IMR-90 (cell line): ENCODE data around the gene PPP1R13B. TPM values are rescaled to one million over a fixed set of nuclear protein-coding genes. Genes with fewer than 3 reads are reported as not detected.
A peak's percentile ranks its signal among the peaks of the same experiment; 100 is the strongest.

Experiments
- ATAC-seq: fragments of 200-7000 bp; cut with Tn5 transposase; 2 replicates; pipeline ENCODE4 v1.9.1; 2020; ENCODE audit warnings: low read depth, mild to moderate bottlenecking, moderate library complexity
- BruUV-seq: library from RNA; stranded (reverse); fragments of 400-500 nt; replicated peaks from 2 replicates; lab custom pipeline; 2021; lab: Mats Ljungman, UMichigan
- CTCF ChIA-PET: fragments of 300-600 bp; formaldehyde crosslinking; extraction: SDS; loops from one replicate; lab custom pipeline; 2021; ENCODE audit warnings: antibody characterized with exemption; lab: Yijun Ruan, JAX
- POLR2A ChIA-PET: fragments of 300-600 bp; sonication (Branson Sonifier 250); formaldehyde crosslinking; loops from one replicate; lab custom pipeline; 2022; ENCODE audit warnings: antibody characterized with exemption; ENCODE audit not compliant: unreplicated experiment; lab: Charles Lee
- DNase-seq: peaks from one replicate; pipeline ENCODE4 v3.0.0; 2013
- H2AFZ ChIP-seq: replicated peaks from 2 replicates; pipeline ENCODE3; 2013; ENCODE audit warnings: low read length, mild to moderate bottlenecking; ENCODE audit not compliant: poor library complexity
- H2AK5ac ChIP-seq: 2 replicates; pipeline ENCODE4 v1.6.1; 2013; ENCODE audit warnings: low read depth, low read length, inconsistent platforms
- H2AK9ac ChIP-seq: replicated peaks from 2 replicates; pipeline ENCODE3; 2013; ENCODE audit warnings: mild to moderate bottlenecking, low read depth, low read length, moderate library complexity; ENCODE audit not compliant: poor library complexity
- H2BK120ac ChIP-seq: 2 replicates; pipeline ENCODE4 v1.6.1; 2013; ENCODE audit warnings: low read depth, low read length, inconsistent platforms
- H2BK15ac ChIP-seq: 3 replicates; pipeline ENCODE4 v1.6.1; 2013; ENCODE audit warnings: low read depth, low read length, inconsistent platforms
- H2BK20ac ChIP-seq: 2 replicates; pipeline ENCODE4 v1.6.1; 2013; ENCODE audit warnings: low read depth, mild to moderate bottlenecking, inconsistent platforms, low read length, moderate library complexity
- H2BK5ac ChIP-seq: 2 replicates; pipeline ENCODE4 v1.6.1; 2013; ENCODE audit warnings: mild to moderate bottlenecking, low read depth, low read length, inconsistent platforms; ENCODE audit not compliant: poor library complexity, severe bottlenecking
- H3K14ac ChIP-seq: replicated peaks from 2 replicates; pipeline ENCODE4 v1.6.1; 2013; ENCODE audit warnings: low read depth, low read length, inconsistent platforms
- H3K18ac ChIP-seq: 2 replicates; pipeline ENCODE4 v1.6.1; 2013; ENCODE audit warnings: low read depth, low read length, control low read depth
- H3K23ac ChIP-seq: 2 replicates; pipeline ENCODE4 v1.6.1; 2013; ENCODE audit warnings: low read depth, low read length, inconsistent platforms
- H3K27ac ChIP-seq: 2 replicates; pipeline ENCODE4 v1.5.1; 2013; ENCODE audit warnings: mild to moderate bottlenecking, control low read depth, low read length; ENCODE audit not compliant: insufficient read depth
- H3K27me3 ChIP-seq: 2 replicates; pipeline ENCODE4 v1.6.1; 2013; ENCODE audit warnings: low read length; ENCODE audit not compliant: control insufficient read depth, insufficient read depth
- H3K36me3 ChIP-seq: 2 replicates; pipeline ENCODE4 v1.6.1; 2013; ENCODE audit warnings: low read length, mixed read lengths; ENCODE audit not compliant: control insufficient read depth, insufficient read depth
- H3K4ac ChIP-seq: 2 replicates; pipeline ENCODE4 v1.6.1; 2013; ENCODE audit warnings: low read depth, low read length, inconsistent platforms
- H3K4me1 ChIP-seq: 2 replicates; pipeline ENCODE4 v1.6.1; 2013; ENCODE audit warnings: low read length, mixed read lengths; ENCODE audit not compliant: control insufficient read depth, insufficient read depth
- H3K4me2 ChIP-seq: 2 replicates; pipeline ENCODE4 v1.6.1; 2013; ENCODE audit warnings: low read depth, mild to moderate bottlenecking, control low read depth, low read length, moderate library complexity
- H3K4me3 ChIP-seq: 2 replicates; pipeline ENCODE4 v1.5.1; 2013; ENCODE audit warnings: low read depth, mild to moderate bottlenecking, control low read depth, low read length, moderate library complexity; ENCODE audit not compliant: insufficient read depth
- H3K56ac ChIP-seq: 2 replicates; pipeline ENCODE4 v1.6.1; 2013; ENCODE audit warnings: low read length, inconsistent platforms; ENCODE audit not compliant: insufficient read depth; ENCODE audit errors: extremely low read depth
- H3K79me1 ChIP-seq, 2 experiments: 2 replicates each; pipeline ENCODE4 v1.6.1; 2013; ENCODE audit warnings: low read length in 2 of 2, inconsistent platforms in 1 of 2, low read depth in 1 of 2
- H3K9ac ChIP-seq: 2 replicates; pipeline ENCODE4 v1.6.1; 2013; ENCODE audit warnings: low read depth, low read length, control low read depth
- H3K9me1 ChIP-seq: 2 replicates; pipeline ENCODE4 v1.6.1; 2013; ENCODE audit warnings: low read length, inconsistent platforms; ENCODE audit not compliant: insufficient read depth
- H3K9me3 ChIP-seq: 2 replicates; pipeline ENCODE4 v1.6.1; 2013; ENCODE audit warnings: low read length; ENCODE audit not compliant: control insufficient read depth, insufficient read depth
- H4K20me1 ChIP-seq: 2 replicates; pipeline ENCODE4 v1.6.1; 2013; ENCODE audit warnings: low read length, inconsistent platforms; ENCODE audit not compliant: insufficient read depth
- H4K5ac ChIP-seq: 2 replicates; pipeline ENCODE4 v1.6.1; 2013; ENCODE audit warnings: mild to moderate bottlenecking, low read depth, low read length, control low read depth
- H4K8ac ChIP-seq, 2 experiments: 2 replicates each; pipeline ENCODE4 v1.6.1; 2013; ENCODE audit warnings: low read depth in 2 of 2, low read length in 2 of 2, control low read depth in 1 of 2, inconsistent platforms in 1 of 2
- H4K91ac ChIP-seq: 2 replicates; pipeline ENCODE4 v1.6.1; 2013; ENCODE audit warnings: low read depth, low read length, inconsistent platforms; ENCODE audit not compliant: insufficient read depth
- BHLHE40 ChIP-seq: fragments of 150-350 bp; IDR thresholded peaks from 2 replicates; pipeline ENCODE4 v1.6.1; 2016; ENCODE audit warnings: mild to moderate bottlenecking, low read depth, low read length
- CEBPB ChIP-seq: IDR thresholded peaks from 2 replicates; pipeline ENCODE4 v1.6.1; 2012; ENCODE audit warnings: low read depth, low read length, improper control_type of control experiment
- CHD1 ChIP-seq: IDR thresholded peaks from 2 replicates; pipeline ENCODE4 v1.6.1; 2012; ENCODE audit warnings: low read depth, low read length, improper control_type of control experiment
- MAFK ChIP-seq: IDR thresholded peaks from 2 replicates; pipeline ENCODE4 v1.6.1; 2012; ENCODE audit warnings: low read depth, low read length, improper control_type of control experiment
- MAZ ChIP-seq: IDR thresholded peaks from 2 replicates; pipeline ENCODE4 v1.6.1; 2012; ENCODE audit warnings: low read depth, mild to moderate bottlenecking, low read length, improper control_type of control experiment, moderate library complexity, borderline replicate concordance
- NFE2L2 ChIP-seq: fragments of 150-350 bp; IDR thresholded peaks from 2 replicates; pipeline ENCODE4 v1.6.1; 2016; ENCODE audit warnings: low read depth, mild to moderate bottlenecking, low read length
- POLR2A ChIP-seq: IDR thresholded peaks from 2 replicates; pipeline ENCODE4 v1.6.1; 2012; ENCODE audit warnings: mild to moderate bottlenecking, low read depth, low read length
- RAD21 ChIP-seq: IDR thresholded peaks from 2 replicates; pipeline ENCODE4 v1.6.1; 2012; ENCODE audit warnings: low read length, improper control_type of control experiment
- RCOR1 ChIP-seq: IDR thresholded peaks from 2 replicates; pipeline ENCODE4 v1.6.1; 2012; ENCODE audit warnings: mild to moderate bottlenecking, low read length, improper control_type of control experiment; ENCODE audit not compliant: insufficient replicate concordance
- RFX5 ChIP-seq: IDR thresholded peaks from 2 replicates; pipeline ENCODE4 v1.8.0; 2012; ENCODE audit warnings: low read depth, mild to moderate bottlenecking, low read length, moderate library complexity
- WGBS, 2 experiments: methylation state at CpG; one replicate each; pipeline versions ENCODE4 v1.1.5 to v1.1.7; 2013; ENCODE audit warnings: missing lambda C conversion rate in 2 of 2; ENCODE audit not compliant: insufficient read length in 1 of 2; ENCODE audit errors: extremely low coverage in 2 of 2; 5-methylcytosine and 5-hydroxymethylcytosine counted together
- dilution Hi-C: fragments of 300-500 bp; cut with HindIII; formaldehyde crosslinking; loops from one replicate; pipeline ENCODE4 v1.14.3; 2018; ENCODE audit warnings: low sequenced_read_pairs; ENCODE audit not compliant: unreplicated experiment
- in situ Hi-C: fragments of 300-500 bp; cut with MboI; formaldehyde crosslinking; loops from 3 replicates; pipeline ENCODE4 v1.14.3; 2019; ENCODE audit warnings: low sequenced_read_pairs, inconsistent platforms, mixed read lengths
- intact Hi-C: fragments of 100-400 bp; cut with micrococcal nuclease; formaldehyde crosslinking; loops from 2 replicates; pipeline ENCODE4 v1.10.0; 2022
- polyA plus RNA-seq, 3 experiments: library from polyadenylated mRNA; depleted of rRNA; stranded (reverse); fragments of >200 nt; gene quantifications; 2 replicates each; pipeline ENCODE4 v1.2.3, GENCODE V29; 2012; ENCODE audit warnings: low replicate concordance in 1 of 3
- total RNA-seq: library from RNA; depleted of rRNA; stranded (reverse); fragments of >200 nt; gene quantifications from 2 replicates; pipeline ENCODE4 v1.2.3, GENCODE V29; 2012
- TF ChIP-seq, protein P1 (sequence below): fragments of 150-350 bp; IDR thresholded peaks from 2 replicates; pipeline ENCODE4 v1.6.1; 2017; ENCODE audit warnings: mild to moderate bottlenecking, antibody characterized with exemption, low read length, low read depth
- TF ChIP-seq, protein P2 (sequence below): fragments of 150-350 bp; IDR thresholded peaks from 2 replicates; pipeline ENCODE4 v1.6.1; 2016; ENCODE audit warnings: low read depth, mild to moderate bottlenecking, low read length, moderate library complexity, borderline replicate concordance

Gene PPP1R13B
- total and polyA plus RNA-seq, 2 of the 4 experiments (the other 2 are of a cell fraction), result 1.6 to 2.8 TPM

DNA sequence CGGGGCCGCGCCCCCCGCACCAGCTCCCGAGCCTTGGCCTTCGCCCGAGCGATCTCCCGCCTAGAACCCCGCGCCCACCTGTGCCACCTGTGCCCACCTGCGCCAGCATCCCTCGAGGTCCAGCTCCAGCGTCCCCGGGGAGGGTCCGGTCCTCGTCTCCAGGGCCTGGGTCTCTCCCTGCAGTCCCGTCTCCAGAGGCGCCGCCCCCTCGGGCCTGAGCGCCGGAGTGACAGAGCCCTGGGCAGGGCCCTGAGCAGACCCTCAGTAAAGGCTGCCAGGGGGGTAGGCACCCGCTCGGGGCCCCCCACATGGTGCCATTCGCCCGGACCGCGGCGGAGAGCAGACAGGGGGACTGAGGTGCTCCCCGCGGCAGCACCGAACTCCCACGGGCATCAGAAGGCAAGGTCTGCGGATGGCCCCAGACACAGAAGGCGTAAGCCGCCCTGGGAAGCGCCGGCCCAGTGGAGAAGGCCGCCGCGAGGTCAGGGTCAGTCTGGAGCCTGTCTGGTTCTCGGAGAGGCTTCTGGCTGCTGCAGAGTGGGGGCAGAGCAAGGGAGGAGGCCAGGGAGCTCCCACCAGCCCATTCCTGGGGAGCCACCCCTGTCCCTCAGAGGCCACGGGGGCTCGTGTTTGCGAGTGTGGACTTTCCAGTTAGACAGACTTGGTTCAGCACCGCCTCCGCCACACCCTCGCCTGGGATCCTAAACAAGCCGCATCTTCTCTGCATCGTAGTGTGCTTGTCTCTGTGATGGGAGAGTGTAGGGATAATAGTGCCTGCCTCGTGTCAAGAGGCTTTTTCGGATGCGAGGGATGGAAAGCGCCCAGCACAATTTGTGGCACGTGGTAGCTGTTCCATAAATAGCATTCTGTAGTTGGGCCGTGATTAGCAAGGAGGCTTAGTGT, 1.1 kb upstream of the PPP1R13B start:
- BruUV-seq, result no TSS peak

More for the DNA sequence above, 1.1 kb upstream of the PPP1R13B start:
- TF ChIP-seq RFX5 (no peak), RCOR1 (no peak), NFE2L2 (no peak), CEBPB (no peak), CHD1 (no peak), POLR2A (no peak), MAZ (no peak), MAFK (no peak), RAD21 (no peak), BHLHE40 (no peak)
- TF ChIP-seq, protein P1, sequence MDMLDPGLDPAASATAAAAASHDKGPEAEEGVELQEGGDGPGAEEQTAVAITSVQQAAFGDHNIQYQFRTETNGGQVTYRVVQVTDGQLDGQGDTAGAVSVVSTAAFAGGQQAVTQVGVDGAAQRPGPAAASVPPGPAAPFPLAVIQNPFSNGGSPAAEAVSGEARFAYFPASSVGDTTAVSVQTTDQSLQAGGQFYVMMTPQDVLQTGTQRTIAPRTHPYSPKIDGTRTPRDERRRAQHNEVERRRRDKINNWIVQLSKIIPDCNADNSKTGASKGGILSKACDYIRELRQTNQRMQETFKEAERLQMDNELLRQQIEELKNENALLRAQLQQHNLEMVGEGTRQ, result no peak
- TF ChIP-seq, protein P2, sequence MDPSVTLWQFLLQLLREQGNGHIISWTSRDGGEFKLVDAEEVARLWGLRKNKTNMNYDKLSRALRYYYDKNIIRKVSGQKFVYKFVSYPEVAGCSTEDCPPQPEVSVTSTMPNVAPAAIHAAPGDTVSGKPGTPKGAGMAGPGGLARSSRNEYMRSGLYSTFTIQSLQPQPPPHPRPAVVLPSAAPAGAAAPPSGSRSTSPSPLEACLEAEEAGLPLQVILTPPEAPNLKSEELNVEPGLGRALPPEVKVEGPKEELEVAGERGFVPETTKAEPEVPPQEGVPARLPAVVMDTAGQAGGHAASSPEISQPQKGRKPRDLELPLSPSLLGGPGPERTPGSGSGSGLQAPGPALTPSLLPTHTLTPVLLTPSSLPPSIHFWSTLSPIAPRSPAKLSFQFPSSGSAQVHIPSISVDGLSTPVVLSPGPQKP, result no peak
- Histone ChIP-seq H3K9me3 (no peaks in the 10 kb centered on the region), H2AFZ (peak overlapping the region; percentile 96), H4K8ac (no peak overlapping the region), H2BK5ac (no peak overlapping the region), H3K4me2 (peak overlapping the region; percentile 36; the same call in 1 of the 2 replicates), H4K91ac (no peak overlapping the region), H4K5ac (no peak overlapping the region), H3K23ac (no peak overlapping the region), H2BK120ac (no peak overlapping the region), H2AK5ac (no peak overlapping the region), H3K4me3 (peak overlapping the region; percentile 88), H3K4me1 (no peaks in the 10 kb centered on the region), H2BK15ac (no peak overlapping the region), H3K56ac (no peak overlapping the region), H3K27ac (no peak overlapping the region), H2AK9ac (peak overlapping the region; percentile 37), H3K9ac (no peak overlapping the region), H3K4ac (no peak overlapping the region), H4K20me1 (no peaks in the 10 kb centered on the region), H3K36me3 (no peaks in the 10 kb centered on the region), H3K9me1 (no peaks in the 10 kb centered on the region), H3K18ac (no peak overlapping the region), H3K27me3 (peaks cover 19% of the 10 kb centered on the region), H3K79me1 (peaks cover 0 to 6% of the 10 kb centered on the region in 2 experiments; a peak in 1 of 4 replicates), H3K14ac (no peak overlapping the region), H2BK20ac (no peak overlapping the region)
- intact Hi-C loops (no loop called here), dilution Hi-C loops (no loop called here), in situ Hi-C loops (no loop called here)
- no peak for ATAC-seq
- DNase-seq, result no peak
- POLR2A ChIA-PET, result no interaction called here
- CTCF ChIA-PET, result no interaction called here
- WGBS, 2 experiments, result 19% methylated on average over 26 of the region's 57 CpGs; no CpG with 5 or more reads in 1 of the 2 experiments
